B cell (primary cell): ENCODE measurements around the gene B3GNT7. TPM values are rescaled to one million over a fixed set of nuclear protein-coding genes. Genes with fewer than 3 reads are reported as not detected.
A peak's percentile ranks its signal among the peaks of the same experiment; 100 is the strongest.

Experiments
- ATAC-seq: fragments of 200-7000 bp; cut with Tn5 transposase; one replicate; pipeline ENCODE4 v1.10.0; 2021; ENCODE audit warnings: low read depth, mild to moderate bottlenecking, moderate number of reproducible peaks, moderate library complexity
- CTCF ChIA-PET: fragments of 350-600 bp; sonication (Branson Sonifier 250); formaldehyde crosslinking; loops from one replicate; lab custom pipeline; 2021; ENCODE audit warnings: antibody characterized with exemption, inconsistent platforms; lab: Charles Lee
- POLR2A ChIA-PET: fragments of 350-600 bp; sonication (Branson Sonifier 250); formaldehyde crosslinking; loops from one replicate; lab custom pipeline; 2021; ENCODE audit warnings: antibody characterized with exemption; lab: Charles Lee
- DNase-seq: peaks from one replicate; pipeline ENCODE4 v3.0.0; 2013
- H2AFZ ChIP-seq: 2 replicates; pipeline ENCODE4 v1.6.1; 2012; ENCODE audit warnings: mild to moderate bottlenecking, low read depth, low read length; ENCODE audit not compliant: insufficient read depth, poor library complexity, severe bottlenecking
- H3K27ac ChIP-seq, 2 donors: 1 replicate in 1 of 2; 2 replicates in 1 of 2; pipeline ENCODE4 v1.5.1; 2012 to 2013; ENCODE audit warnings: low read length in 2 of 2, mild to moderate bottlenecking in 2 of 2, moderate library complexity in 1 of 2
- H3K27me3 ChIP-seq, 4 experiments: fragments of 200-600 bp in 1 of 4; sonication (generic) in 1 of 4; replicated peaks in 1 of 4; 1 replicate in 2 of 4; 2 replicates in 2 of 4; pipeline versions ENCODE4 v1.6.1 to v1.7.0; 2013 to 2016; ENCODE audit warnings: low read length in 3 of 4, mild to moderate bottlenecking in 2 of 4, mixed read lengths in 1 of 4, moderate library complexity in 1 of 4; ENCODE audit not compliant: insufficient read depth in 4 of 4, control insufficient read depth in 3 of 4; ENCODE audit errors: control extremely low read depth in 1 of 4
- H3K36me3 ChIP-seq, 2 experiments: replicated peaks in 1 of 2; 1 replicate in 1 of 2; 2 replicates in 1 of 2; pipeline versions ENCODE4 v1.6.1 to v1.7.1; 2013; ENCODE audit warnings: low read length in 1 of 2; ENCODE audit not compliant: insufficient read depth in 2 of 2, control insufficient read depth in 1 of 2; ENCODE audit errors: control extremely low read depth in 1 of 2, extremely low read depth in 1 of 2
- H3K4me1 ChIP-seq, 2 donors: fragments of 200-600 bp in 1 of 2; sonication (generic) in 1 of 2; 1 replicate in 1 of 2; 2 replicates in 1 of 2; pipeline versions ENCODE4 v1.5.1 to v1.6.1; 2013 to 2017; ENCODE audit warnings: low read length in 2 of 2; ENCODE audit not compliant: control insufficient read depth in 2 of 2, insufficient read depth in 2 of 2
- H3K4me2 ChIP-seq: replicated peaks from 2 replicates; pipeline ENCODE3; 2012; ENCODE audit warnings: mild to moderate bottlenecking, low read depth, low read length; ENCODE audit not compliant: poor library complexity, severe bottlenecking
- H3K4me3 ChIP-seq, 5 experiments: fragments of 200-600 bp in 1 of 5; sonication (generic) in 1 of 5; 1 replicate in 3 of 5; 2 replicates in 2 of 5; pipeline versions ENCODE4 v1.5.1 to v1.7.0; 2011 to 2016; ENCODE audit warnings: low read length in 4 of 5, mild to moderate bottlenecking in 4 of 5, low read depth in 2 of 5, control low read depth in 1 of 5, moderate library complexity in 1 of 5; ENCODE audit not compliant: insufficient read depth in 1 of 5; ENCODE audit errors: control extremely low read depth in 1 of 5, extremely low read depth in 1 of 5
- H3K79me2 ChIP-seq: fragments of 200-600 bp; sonication (generic); one replicate; pipeline ENCODE4 v1.6.0; 2016; ENCODE audit warnings: low read length; ENCODE audit not compliant: control insufficient read depth, insufficient read depth
- H3K9ac ChIP-seq: fragments of 200-600 bp; sonication (generic); 2 replicates; pipeline ENCODE4 v1.6.1; 2017; ENCODE audit warnings: mild to moderate bottlenecking, low read length, moderate library complexity
- H3K9me3 ChIP-seq, 3 donors: one replicate each; pipeline versions ENCODE4 v1.6.1 to v1.7.1; 2013; ENCODE audit warnings: low read length in 2 of 3; ENCODE audit not compliant: control insufficient read depth in 2 of 3, insufficient read depth in 1 of 3; ENCODE audit errors: control extremely low read depth in 1 of 3
- H4K20me1 ChIP-seq: 2 replicates; pipeline ENCODE4 v1.6.0; 2012; ENCODE audit warnings: mild to moderate bottlenecking, low read length; ENCODE audit not compliant: insufficient read depth, control insufficient read depth, poor library complexity, severe bottlenecking
- H3K27ac Mint-ChIP-seq: one replicate; pipeline ENCODE4 v1.8.0; 2021; ENCODE audit warnings: mixed read lengths
- H3K27me3 Mint-ChIP-seq: one replicate; pipeline ENCODE4 v1.8.0; 2021; ENCODE audit warnings: mixed read lengths
- H3K4me1 Mint-ChIP-seq: one replicate; pipeline ENCODE4 v1.8.0; 2021; ENCODE audit warnings: mixed read lengths
- H3K4me3 Mint-ChIP-seq: one replicate; pipeline ENCODE4 v1.8.0; 2021; ENCODE audit warnings: mixed read lengths
- H3K9me3 Mint-ChIP-seq: one replicate; pipeline ENCODE4 v1.8.0; 2022; ENCODE audit warnings: mixed read lengths; ENCODE audit not compliant: insufficient read depth
- EZH2 ChIP-seq: IDR thresholded peaks from 2 replicates; pipeline ENCODE4 v1.6.1; 2012; ENCODE audit warnings: borderline replicate concordance, low read depth, mild to moderate bottlenecking, moderate library complexity, low read length; ENCODE audit not compliant: insufficient read depth, poor library complexity, severe bottlenecking
- WGBS: methylation state at CpG from one replicate; pipeline ENCODE4 v1.1.5; 2013; ENCODE audit warnings: missing lambda C conversion rate; ENCODE audit not compliant: insufficient coverage; 5-methylcytosine and 5-hydroxymethylcytosine counted together
- intact Hi-C: fragments of 100-400 bp; cut with micrococcal nuclease; formaldehyde crosslinking; loops from one replicate; pipeline ENCODE4 v1.10.0; 2022
- polyA plus RNA-seq: library from polyadenylated mRNA; depleted of rRNA; stranded (reverse); fragments of >200 nt; gene quantifications from 2 replicates; pipeline ENCODE4 v1.2.3, GENCODE V29; 2012
- total RNA-seq, 2 donors: library from RNA; stranded (reverse); fragments of 120-200 nt in 1 of 2; gene quantifications; 1 replicate in 1 of 2; 2 replicates in 1 of 2; pipeline versions ENCODE4 v1.2.3 to v1.2.4, GENCODE V29; 2013 to 2022
- TF ChIP-seq, protein P1 (sequence below): fragments of 200-600 bp; IDR thresholded peaks from one replicate; pipeline ENCODE4 v1.8.0; 2022; ENCODE audit warnings: antibody characterized with exemption, mild to moderate bottlenecking

Gene B3GNT7
- total and polyA plus RNA-seq, 2 donors (not counting 1 experiment from before 2014, with no cell fraction given) = 5.7 to 14.3 TPM

DNA sequence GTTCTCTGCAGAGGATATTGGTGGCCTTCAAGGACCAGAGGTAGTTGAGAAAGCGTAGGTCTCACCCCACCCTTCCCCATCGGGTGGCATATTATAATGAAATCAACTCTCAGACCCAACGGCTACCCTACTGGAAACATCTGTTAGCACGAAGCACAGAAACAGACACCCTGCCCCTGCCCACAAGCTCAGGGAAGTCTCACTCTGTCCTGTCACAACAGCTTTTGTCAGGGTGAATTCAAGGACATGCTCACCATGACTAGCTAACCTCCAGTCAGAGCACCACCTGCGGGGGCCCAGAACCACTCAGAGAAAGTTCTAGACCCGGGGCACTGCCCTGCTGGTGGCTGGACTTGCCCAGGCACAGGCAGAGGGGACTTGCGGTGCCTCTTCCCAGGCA, 3.5 kb upstream of the B3GNT7 start:
- no peak for TF ChIP-seq EZH2
- TF ChIP-seq, protein P1, sequence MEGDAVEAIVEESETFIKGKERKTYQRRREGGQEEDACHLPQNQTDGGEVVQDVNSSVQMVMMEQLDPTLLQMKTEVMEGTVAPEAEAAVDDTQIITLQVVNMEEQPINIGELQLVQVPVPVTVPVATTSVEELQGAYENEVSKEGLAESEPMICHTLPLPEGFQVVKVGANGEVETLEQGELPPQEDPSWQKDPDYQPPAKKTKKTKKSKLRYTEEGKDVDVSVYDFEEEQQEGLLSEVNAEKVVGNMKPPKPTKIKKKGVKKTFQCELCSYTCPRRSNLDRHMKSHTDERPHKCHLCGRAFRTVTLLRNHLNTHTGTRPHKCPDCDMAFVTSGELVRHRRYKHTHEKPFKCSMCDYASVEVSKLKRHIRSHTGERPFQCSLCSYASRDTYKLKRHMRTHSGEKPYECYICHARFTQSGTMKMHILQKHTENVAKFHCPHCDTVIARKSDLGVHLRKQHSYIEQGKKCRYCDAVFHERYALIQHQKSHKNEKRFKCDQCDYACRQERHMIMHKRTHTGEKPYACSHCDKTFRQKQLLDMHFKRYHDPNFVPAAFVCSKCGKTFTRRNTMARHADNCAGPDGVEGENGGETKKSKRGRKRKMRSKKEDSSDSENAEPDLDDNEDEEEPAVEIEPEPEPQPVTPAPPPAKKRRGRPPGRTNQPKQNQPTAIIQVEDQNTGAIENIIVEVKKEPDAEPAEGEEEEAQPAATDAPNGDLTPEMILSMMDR = no peak

DNA sequence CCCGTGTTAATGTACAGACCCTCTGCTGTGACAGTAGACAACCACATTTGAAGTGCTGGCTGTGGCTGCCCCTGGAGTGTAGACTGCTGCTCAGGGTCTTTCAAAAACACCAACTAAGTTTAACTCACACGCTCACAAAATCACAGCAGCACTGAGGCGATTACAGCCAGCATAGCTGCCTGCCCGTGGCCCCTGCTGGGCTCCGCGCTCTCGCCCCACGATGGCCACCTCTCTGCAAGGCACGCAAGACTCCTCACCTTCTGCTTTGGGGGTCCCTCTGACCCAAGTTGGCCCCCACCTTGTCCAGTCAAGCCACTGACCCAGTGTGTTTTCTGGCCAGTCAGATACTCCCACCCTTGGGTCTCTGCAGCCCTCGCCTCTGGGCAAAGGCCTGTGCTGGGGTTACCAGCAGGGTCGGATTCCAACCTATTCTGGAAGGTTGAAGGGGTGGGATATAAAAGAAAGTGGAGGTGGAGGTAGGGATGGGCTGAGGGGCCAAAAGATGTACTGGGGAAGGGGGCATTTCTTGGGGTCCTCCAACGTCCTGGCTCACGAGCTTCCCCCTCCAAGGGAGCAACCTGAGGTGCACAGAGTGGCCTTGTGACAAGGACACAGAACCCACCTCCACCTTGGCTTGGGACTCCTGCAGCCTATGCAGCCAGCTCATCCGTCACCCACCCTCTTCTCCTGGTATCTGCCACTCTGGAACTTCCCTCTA, 2.9 kb upstream of the B3GNT7 start:
- 94% methylated on average over 11 of the region's 14 CpGs for WGBS
- H3K79me2 ChIP-seq = peaks cover 40% of the 10 kb centered on the region
- peak overlapping the region; percentile 81 for H3K9ac ChIP-seq

More for the DNA sequence above, 3.5 kb upstream of the B3GNT7 start:
- CTCF ChIA-PET = interaction anchor here (1.0 to 6.7 kb wide), 7 partner anchors 13 to 163 kb away, joined by 3 to 83 read pairs (median 30); no protein-coding TSS in a partner anchor
- H3K27me3 Mint-ChIP-seq = no peaks in the 10 kb centered on the region
- Histone ChIP-seq H3K79me2 (peaks cover 40% of the 10 kb centered on the region), H2AFZ (peak overlapping the region; percentile 64), H3K27ac (peak overlapping the region; percentile 97), H3K4me3 (no peak overlapping the region), H3K4me1 (peaks cover 47 to 70% of the 10 kb centered on the region in 2 donors), H4K20me1 (no peaks in the 10 kb centered on the region), H3K9me3 (no peaks in the 10 kb centered on the region), H3K27me3 (no peaks in the 10 kb centered on the region), H3K4me2 (peak overlapping the region; percentile 88), H3K36me3 (no peaks in the 10 kb centered on the region), H3K9ac (peak overlapping the region; percentile 12)
- peak overlapping the region; percentile 99 for H3K4me3 Mint-ChIP-seq
- ATAC-seq = no peak
- H3K4me1 Mint-ChIP-seq = peaks cover 57% of the 10 kb centered on the region
- intact Hi-C loops = loop anchor here (5.0 to 10.0 kb wide), 6 partner anchors 70 to 517 kb away; partner anchors contain the start of gene NCL
- DNase-seq = peak; percentile 58
- H3K9me3 Mint-ChIP-seq = no peaks in the 10 kb centered on the region
- H3K27ac Mint-ChIP-seq = peak overlapping the region; percentile 100
- 36% methylated on average over 5 of the region's 7 CpGs for WGBS
- POLR2A ChIA-PET = no interaction called here

More for the DNA sequence above, 2.9 kb upstream of the B3GNT7 start:
- Histone ChIP-seq H3K9me3 (peaks cover 0 to under 1% (median 0%) of the 10 kb centered on the region in 3 donors), H3K4me2 (peak overlapping the region; percentile 88), H3K4me1 (peaks cover 47 to 72% of the 10 kb centered on the region in 2 donors), H3K4me3 (peak overlapping the region in 2 of 5 experiments; percentile 66 to 85), H3K36me3 (no peaks in the 10 kb centered on the region), H3K27me3 (no peaks in the 10 kb centered on the region), H2AFZ (peak overlapping the region; percentile 64), H4K20me1 (no peaks in the 10 kb centered on the region), H3K27ac (peak overlapping the region; percentile 97)
- peak overlapping the region; percentile 100 for H3K27ac Mint-ChIP-seq
- peak overlapping the region; percentile 99 for H3K4me3 Mint-ChIP-seq
- TF ChIP-seq EZH2 = no peak
- TF ChIP-seq, protein P1 = no peak
- H3K9me3 Mint-ChIP-seq = no peaks in the 10 kb centered on the region
- ChIA-PET POLR2A (interaction anchor here (0.6 to 2.5 kb wide), 3 partner anchors 12 to 31 kb away, joined by 3 to 9 read pairs (median 8); no protein-coding TSS in a partner anchor), CTCF (interaction anchor here (1.0 to 6.7 kb wide), 12 partner anchors 9 to 164 kb away, joined by 3 to 83 read pairs (median 10); no protein-coding TSS in a partner anchor)
- intact Hi-C loops = loop anchor here (1.0 to 10.0 kb wide), 8 partner anchors 13 to 518 kb away; partner anchors contain the start of gene NCL
- ATAC-seq = no peak
- no peaks in the 10 kb centered on the region for H3K27me3 Mint-ChIP-seq
- no peak for DNase-seq
- H3K4me1 Mint-ChIP-seq = peaks cover 61% of the 10 kb centered on the region
